Measurements from ENCODE around the gene MYOT.

DNA sequence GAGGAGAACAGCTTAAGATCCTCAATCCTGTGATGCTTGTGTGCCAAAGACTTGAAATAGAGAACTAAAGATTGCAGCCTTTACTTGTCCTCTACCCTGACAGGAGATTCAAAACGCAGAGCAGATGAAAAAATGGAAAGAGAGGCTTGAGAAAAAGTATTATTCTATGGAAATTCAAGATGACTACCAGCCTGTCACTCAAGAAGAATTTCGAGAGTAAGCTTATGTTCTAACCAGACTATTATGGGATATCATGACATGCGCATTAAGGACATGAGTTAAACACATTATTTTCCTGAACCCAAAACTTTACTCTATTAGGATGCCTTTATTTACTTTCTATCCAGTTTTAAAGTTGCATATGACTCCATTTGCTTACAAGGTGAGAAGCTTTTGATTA lies 68.0 kb downstream of the MYOT start:
- no peak for TF ChIP-seq CTCF (IDR thresholded peaks at IDR 0.05)
- no peak for TF ChIP-seq EP300 (IDR thresholded peaks at IDR 0.05)
- TF ChIP-seq POLR2A (IDR thresholded peaks at IDR 0.05), result no peak

All from ovary (tissue), 3 donors.